RWPE2 (cell line): ENCODE results near the gene SLC26A4.

ENCODE experiments used
- ATAC-seq: fragments of 200-7000 bp; cut with Tn5 transposase; 3 replicates; pipeline ENCODE4 v1.9.1; 2021; ENCODE audit warnings: low read depth
- DNase-seq: peaks from one replicate; pipeline ENCODE4 v3.0.0-alpha.2; 2020; ENCODE audit warnings: low spot score
- H3K27ac ChIP-seq: fragments of 450-650 bp; 2 replicates; pipeline ENCODE4 v1.5.1; 2017; ENCODE audit warnings: mild to moderate bottlenecking; ENCODE audit not compliant: poor library complexity, severe bottlenecking
- H3K27me3 ChIP-seq: fragments of 250-450 bp; sonication (Bioruptor Pico); 2 replicates; pipeline ENCODE4 v1.5.1; 2021; ENCODE audit warnings: mild to moderate bottlenecking, moderate library complexity; ENCODE audit not compliant: insufficient read depth, poor library complexity, severe bottlenecking
- H3K36me3 ChIP-seq: fragments of 250-450 bp; sonication (Bioruptor Pico); 2 replicates; pipeline ENCODE4 v1.5.1; 2020; ENCODE audit warnings: low read depth, mild to moderate bottlenecking, moderate library complexity
- H3K4me1 ChIP-seq: fragments of 250-450 bp; sonication (Bioruptor Pico); 2 replicates; pipeline ENCODE4 v1.5.1; 2021; ENCODE audit warnings: mild to moderate bottlenecking, moderate library complexity; ENCODE audit not compliant: insufficient read depth, poor library complexity, severe bottlenecking
- H3K4me3 ChIP-seq: fragments of 250-450 bp; sonication (Bioruptor Pico); 2 replicates; pipeline ENCODE4 v1.5.1; 2021; ENCODE audit warnings: mild to moderate bottlenecking, moderate library complexity; ENCODE audit not compliant: severe bottlenecking
- H3K9me3 ChIP-seq: fragments of 250-450 bp; sonication (Bioruptor Pico); 2 replicates; pipeline ENCODE4 v1.5.1; 2021; ENCODE audit warnings: mild to moderate bottlenecking, moderate library complexity; ENCODE audit not compliant: severe bottlenecking
- CTCF ChIP-seq: fragments of 450-650 bp; IDR thresholded peaks from one replicate; pipeline ENCODE4 v1.5.1; 2017; ENCODE audit warnings: mild to moderate bottlenecking, moderate library complexity; ENCODE audit not compliant: poor library complexity, severe bottlenecking

SLC26A4 gene

GRCh38 chr7:107703219-107703618 lies 42.6 kb downstream of the SLC26A4 start:
- Histone ChIP-seq H3K4me1 (no peaks in the 10 kb centered on the region), H3K4me3 (no peak overlapping the region), H3K27ac (no peak overlapping the region), H3K27me3 (no peaks in the 10 kb centered on the region), H3K36me3 (no peaks in the 10 kb centered on the region), H3K9me3 (no peaks in the 10 kb centered on the region)
- DNase-seq, result no peak
- TF ChIP-seq CTCF, result no peak
- ATAC-seq, result no peak

GRCh38 chr7:107703872-107704271 lies 43.2 kb downstream of the SLC26A4 start:
- ATAC-seq, result no peak
- no peak for TF ChIP-seq CTCF

GRCh38 chr7:107708956-107709355 lies 48.3 kb downstream of the SLC26A4 start:
- Histone ChIP-seq H3K27me3 (no peaks in the 10 kb centered on the region), H3K4me3 (no peak overlapping the region), H3K27ac (no peak overlapping the region), H3K9me3 (no peaks in the 10 kb centered on the region), H3K36me3 (no peaks in the 10 kb centered on the region), H3K4me1 (no peaks in the 10 kb centered on the region)
- DNase-seq (no peak), ATAC-seq (no peak)
- no peak for TF ChIP-seq CTCF

More at GRCh38 chr7:107703872-107704271, 43.2 kb downstream of the SLC26A4 start:
- no peak overlapping the region for H3K27ac ChIP-seq
- no peaks in the 10 kb centered on the region for H3K4me1 ChIP-seq
- H3K36me3 ChIP-seq, result no peaks in the 10 kb centered on the region
- DNase-seq, result no peak
- H3K27me3 ChIP-seq, result no peaks in the 10 kb centered on the region
- H3K4me3 ChIP-seq, result no peak overlapping the region
- no peaks in the 10 kb centered on the region for H3K9me3 ChIP-seq

- no peaks in the 10 kb centered on the region for H3K4me1 ChIP-seq
- H3K4me3 ChIP-seq, result no peak overlapping the region
- no peak for DNase-seq
- H3K9me3 ChIP-seq, result no peaks in the 10 kb centered on the region
- no peak for ATAC-seq
- no peak for TF ChIP-seq CTCF
- H3K36me3 ChIP-seq, result no peaks in the 10 kb centered on the region
- no peak overlapping the region for H3K27ac ChIP-seq
- no peaks in the 10 kb centered on the region for H3K27me3 ChIP-seq
Measured at GRCh38 chr7:107711301-107711700, 50.7 kb downstream of the SLC26A4 start.

GRCh38 chr7:107712025-107712424 lies 51.4 kb downstream of the SLC26A4 start:
- ATAC-seq, result no peak
- DNase-seq, result no peak

More at GRCh38 chr7:107712025-107712424, 51.4 kb downstream of the SLC26A4 start:
- no peak overlapping the region for H3K27ac ChIP-seq
- H3K9me3 ChIP-seq, result no peaks in the 10 kb centered on the region
- no peak overlapping the region for H3K4me3 ChIP-seq
- TF ChIP-seq CTCF, result no peak
- H3K36me3 ChIP-seq, result no peaks in the 10 kb centered on the region
- H3K27me3 ChIP-seq, result no peaks in the 10 kb centered on the region
- H3K4me1 ChIP-seq, result no peaks in the 10 kb centered on the region
